ENCODE measurements around the gene SLC5A1.

- TF ChIP-seq POLR2AphosphoS5 (IDR thresholded peaks at IDR 0.05) (no peak), CTCF (IDR thresholded peaks at IDR 0.05) (no peak), POLR2A (IDR thresholded peaks at IDR 0.05) (no peak)
Measured at GRCh38 chr22:32059426-32059825, 16.4 kb downstream of the SLC5A1 start.

Measured in gastroesophageal sphincter (tissue), 3 donors.